CD1c-positive myeloid dendritic cell (primary cell): Measurements from ENCODE around the gene ITSN1.
"Not testable (repeated sequence)": the region's sequence is repeated elsewhere in the genome, so short reads cannot be mapped to it uniquely, and the experiment has no call there.

Experiments used
- DNase-seq: peaks from one replicate; pipeline ENCODE4 v3.0.0-alpha.2; 2016; ENCODE audit errors: extremely low spot score

The ITSN1 gene

DNA sequence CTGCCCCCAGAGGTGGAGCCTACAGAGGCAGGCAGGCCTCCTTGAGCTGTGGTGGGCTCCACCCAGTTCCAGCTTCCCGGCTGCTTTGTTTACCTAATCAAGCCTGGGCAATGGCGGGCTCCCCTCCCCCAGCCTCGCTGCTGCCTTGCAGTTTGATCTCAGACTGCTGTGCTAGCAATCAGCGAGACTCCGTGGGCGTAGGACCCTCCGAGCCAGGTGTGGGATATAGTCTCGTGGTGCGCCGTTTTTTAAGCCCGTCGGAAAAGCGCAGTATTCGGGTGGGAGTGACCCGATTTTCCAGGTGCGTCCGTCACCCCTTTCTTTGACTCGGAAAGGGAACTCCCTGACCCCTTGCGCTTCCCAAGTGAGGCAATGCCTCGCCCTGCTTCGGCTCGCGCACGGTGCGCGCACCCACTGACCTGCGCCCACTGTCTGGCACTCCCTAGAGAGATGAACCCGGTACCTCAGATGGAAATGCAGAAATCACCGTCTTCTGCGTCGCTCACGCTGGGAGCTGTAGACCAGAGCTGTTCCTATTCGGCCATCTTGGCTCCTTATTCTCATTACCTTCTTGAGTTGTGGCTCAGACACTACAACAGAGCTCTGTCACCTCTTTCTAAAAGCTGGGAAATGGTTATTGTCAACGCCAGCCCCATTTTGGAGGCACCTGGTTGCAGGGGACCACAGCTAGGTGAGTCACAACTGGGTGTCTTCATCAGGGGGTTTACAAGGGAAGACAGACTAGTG, 288.9 kb downstream of the ITSN1 start:
- not testable (repeated sequence) for DNase-seq

DNA sequence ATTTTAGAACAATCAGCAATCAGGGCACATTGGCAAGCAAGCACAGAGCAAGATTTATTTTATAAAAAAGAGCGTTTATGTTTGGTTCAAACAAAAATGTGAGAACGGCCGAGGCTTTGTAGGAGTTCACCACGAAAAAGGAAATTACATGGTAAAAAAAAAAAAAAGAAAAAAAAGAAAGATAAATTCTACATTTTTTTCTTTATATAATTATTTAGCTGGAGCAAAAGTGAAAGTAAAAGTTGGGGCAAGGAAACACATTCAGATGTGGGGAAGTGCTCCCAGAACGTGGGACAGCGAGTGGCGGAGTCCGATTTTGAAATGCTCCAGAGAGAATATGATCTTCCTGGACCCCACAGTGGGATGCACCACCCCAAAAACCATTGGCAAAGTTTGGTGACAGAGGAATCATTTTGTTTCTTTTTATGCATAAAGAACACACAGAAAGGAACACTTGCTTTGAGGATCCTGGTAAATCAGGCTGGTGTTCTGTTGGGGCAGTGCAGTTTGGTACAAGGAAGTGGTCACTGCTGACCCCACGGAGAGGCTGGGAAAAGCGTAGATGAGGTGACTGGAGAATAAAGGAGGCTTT, 289.6 kb downstream of the ITSN1 start:
- DNase-seq = peak; percentile 56

DNA sequence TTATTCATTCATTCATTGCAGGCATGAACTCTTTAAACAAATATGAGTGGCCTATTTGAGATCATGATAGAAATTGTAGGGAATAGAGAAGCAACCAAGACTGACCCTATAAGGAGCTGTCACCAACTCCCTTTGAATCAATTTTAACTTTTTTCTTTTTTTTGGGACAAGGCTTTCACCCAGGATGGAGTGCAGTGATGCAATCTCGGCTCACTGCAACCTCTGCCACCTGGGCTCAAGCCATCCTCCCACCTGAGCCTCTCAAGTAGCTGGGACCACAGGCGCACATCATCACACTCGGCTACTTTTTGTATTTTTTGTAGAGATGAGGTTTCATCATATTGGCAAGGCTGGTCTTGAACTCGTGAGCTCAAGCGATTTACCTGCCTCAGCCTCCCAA, 290.4 kb downstream of the ITSN1 start:
- no peak for DNase-seq

DNA sequence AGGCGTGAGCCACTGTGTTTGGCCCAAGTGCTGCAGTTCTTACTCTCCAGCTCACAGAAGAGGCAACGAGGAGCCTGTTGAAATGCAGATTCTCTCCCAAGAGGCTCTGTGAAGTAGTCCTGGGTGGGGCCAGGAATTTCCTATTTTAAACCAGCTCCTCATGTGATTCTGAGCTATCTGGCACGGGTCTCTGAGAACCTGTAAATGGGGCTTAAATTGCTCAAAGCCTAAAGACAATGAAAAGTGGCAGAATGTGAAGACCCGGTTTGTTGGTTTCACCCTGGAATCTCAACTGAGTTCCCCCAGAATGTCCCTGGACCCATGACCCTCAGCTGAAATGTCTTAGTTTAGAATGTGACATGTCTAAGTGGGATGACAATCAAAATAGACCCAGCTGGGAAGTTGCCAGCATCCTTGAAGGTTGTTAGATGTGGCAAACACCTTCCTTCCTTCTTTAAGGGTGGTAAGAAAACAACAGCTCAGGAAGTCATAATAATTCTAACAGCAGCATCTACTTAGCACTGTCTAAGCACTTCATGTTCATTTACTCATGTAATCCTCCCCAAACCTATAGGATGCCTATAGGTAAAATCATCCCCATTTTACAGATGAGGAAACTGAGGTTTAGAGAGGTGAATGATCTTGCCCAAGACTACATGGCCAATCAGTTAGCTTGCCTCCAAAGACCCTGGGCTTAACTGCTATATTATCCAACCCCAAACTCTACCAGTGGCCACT, 294.2 kb downstream of the ITSN1 start:
- peak; percentile 46 for DNase-seq

DNA sequence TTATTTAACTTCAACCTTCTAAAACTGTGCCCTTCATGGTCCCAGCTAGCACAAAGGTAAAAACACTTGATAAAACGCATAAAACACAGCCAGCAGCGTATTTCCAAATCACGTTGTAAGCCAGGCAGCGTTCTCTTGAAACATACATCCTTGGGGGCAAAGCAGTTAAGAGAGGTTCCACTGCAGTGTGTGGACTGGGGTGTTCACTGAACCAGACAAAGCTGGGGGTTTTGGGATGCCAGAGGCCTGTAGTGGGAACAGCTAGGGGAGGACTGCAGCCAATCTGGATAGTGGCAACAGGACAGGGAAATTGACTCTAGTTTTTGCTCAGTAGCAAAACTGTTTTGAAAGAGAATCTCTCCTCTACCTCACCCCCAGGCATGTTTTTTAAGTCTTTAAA, 294.8 kb downstream of the ITSN1 start:
- no peak for DNase-seq

DNA sequence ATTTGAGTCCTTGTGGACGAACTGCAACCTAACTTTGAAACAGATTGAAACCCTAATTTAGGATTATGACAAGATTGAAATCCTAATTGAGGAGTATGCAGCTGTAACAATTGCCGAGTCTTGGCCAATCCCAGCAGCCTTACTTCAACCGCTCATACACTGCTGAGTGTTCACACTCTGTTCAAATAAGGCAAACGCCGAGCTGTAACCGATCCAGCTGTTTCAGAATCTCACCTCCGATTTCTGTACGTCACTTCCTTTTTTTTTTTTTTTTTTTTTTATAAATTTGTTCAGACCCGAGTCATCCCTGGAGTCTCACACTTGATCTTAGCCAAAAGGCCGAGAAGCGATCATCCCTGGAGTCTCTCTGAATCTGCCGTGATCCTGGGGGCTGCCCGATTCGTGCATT, 295.6 kb downstream of the ITSN1 start:
- DNase-seq = peak; percentile 68

DNA sequence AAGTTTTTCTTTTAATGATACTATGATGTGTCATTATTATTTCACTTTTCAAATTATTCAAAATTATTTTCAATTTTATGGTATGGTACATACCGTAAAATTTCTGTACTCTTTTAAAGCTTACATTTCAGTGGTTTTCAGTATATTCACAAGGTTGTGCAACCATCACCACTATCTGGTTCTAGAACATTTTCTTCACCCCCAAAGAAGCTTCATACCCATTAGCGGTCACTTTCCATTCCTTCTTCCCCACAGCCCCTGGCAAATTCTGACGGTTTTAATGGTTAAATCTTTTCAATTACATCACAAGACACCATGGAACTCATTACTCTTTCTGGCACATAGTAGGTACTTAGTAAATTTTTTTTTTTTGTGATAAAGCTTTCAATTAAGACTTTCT, 296.1 kb downstream of the ITSN1 start:
- no peak for DNase-seq

DNA sequence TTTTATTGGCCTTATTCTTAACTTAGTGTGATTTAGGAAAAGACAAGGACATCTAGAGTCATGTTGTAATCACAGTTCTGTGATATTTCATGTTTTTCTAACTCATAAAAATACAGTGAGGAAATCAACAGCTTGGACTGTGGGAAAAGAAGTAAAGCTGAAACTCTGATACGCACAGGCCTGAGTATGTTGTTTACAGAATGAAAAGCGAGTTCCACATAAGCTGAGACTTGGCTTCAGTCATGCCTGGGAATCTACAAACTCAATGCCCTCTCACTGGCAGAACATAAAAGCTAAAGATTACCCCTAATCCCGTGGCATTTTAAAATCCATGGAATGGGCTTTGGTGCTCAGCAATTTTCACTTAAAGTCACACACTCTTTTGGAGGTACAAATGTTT, 296.9 kb downstream of the ITSN1 start:
- DNase-seq = no peak

DNA sequence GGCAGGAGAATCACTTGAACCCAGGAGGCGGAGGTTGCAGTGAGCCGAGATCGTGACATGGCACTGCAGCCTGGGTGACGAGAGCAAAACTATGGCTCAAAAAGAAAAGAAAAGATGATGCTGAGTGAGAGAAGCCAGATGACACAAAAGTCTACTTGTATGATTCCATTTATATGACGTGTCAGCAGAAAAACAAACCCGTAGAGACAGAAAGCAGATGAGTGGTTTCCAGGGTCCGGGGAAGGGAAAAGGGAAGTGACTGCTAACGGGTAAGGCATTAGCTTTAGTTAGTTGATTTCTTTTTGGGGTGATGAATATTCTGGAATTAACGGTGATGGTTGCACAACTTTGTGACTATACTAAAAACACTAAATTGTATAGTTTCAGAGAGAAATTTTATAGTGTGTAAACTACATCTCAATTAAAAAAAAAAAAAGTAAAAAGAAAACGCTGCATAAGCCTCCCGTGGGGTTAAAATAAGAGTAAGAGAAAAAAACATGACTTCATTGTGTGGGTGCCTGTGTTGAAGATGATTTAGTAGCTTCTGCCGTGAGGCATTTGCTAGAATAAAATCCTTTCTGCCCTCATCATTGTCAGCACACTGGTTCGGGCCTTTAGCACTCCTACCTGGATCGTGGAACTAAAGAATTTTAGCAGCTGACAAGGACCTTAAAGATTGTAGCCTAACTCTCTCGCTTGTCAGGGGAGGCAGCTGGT, 298.0 kb downstream of the ITSN1 start:
- peak; percentile 49 for DNase-seq

DNA sequence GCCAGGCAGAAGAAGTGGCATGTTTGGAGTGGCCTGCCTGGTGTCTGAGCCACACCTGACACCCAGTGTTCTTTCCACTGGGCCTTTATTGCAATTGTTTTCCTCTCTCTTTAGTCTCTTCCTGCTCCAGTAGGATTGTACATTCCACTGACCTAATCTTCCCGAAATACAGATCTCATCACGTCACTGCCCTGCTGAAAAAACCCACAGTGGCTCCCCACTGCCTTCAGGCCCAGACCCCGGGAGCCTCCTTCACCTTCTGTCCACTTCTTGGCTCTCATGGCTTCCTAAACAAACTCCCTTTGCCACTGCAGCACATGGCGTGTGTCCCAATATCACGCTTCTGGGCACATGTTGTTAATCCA, 298.6 kb downstream of the ITSN1 start:
- DNase-seq = no peak

DNA sequence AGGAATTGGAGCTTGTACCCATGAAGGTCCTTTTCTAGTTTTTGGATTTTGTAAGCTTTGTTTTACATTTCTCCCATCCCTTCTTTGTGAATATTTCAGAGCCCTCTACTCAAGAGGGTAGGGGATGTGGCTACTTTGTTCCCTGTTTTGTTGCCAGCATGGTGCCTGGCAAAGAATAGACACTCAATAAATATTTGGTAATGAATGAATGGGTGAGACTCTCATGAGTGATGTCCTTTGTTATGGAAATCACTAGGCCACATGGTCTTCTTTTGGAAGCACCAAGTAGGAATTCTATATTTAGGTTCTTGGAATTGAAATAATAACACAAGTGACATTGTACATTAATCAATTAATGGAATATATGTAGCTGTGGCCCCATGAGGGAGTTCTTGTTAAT, 300.1 kb downstream of the ITSN1 start:
- no peak for DNase-seq

DNA sequence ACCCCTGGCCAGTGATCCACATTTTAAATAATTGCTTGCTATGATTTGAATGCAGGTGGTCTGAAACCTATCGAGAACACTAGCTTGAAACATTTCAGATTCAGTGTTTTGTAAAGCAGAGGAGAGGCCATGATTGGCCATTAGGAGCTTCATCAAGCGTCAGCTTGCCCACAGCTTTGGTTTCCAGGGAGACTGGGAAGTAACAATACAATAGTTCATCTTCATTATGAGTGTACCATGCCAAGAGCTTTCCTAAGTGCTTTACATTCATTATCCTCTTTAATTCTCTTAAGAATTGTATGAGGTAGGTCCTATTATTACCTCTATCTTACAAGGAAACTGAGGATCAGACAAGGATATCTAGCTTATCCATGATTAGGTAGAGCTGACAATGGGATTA, 301.0 kb downstream of the ITSN1 start:
- DNase-seq = peak; percentile 26

DNA sequence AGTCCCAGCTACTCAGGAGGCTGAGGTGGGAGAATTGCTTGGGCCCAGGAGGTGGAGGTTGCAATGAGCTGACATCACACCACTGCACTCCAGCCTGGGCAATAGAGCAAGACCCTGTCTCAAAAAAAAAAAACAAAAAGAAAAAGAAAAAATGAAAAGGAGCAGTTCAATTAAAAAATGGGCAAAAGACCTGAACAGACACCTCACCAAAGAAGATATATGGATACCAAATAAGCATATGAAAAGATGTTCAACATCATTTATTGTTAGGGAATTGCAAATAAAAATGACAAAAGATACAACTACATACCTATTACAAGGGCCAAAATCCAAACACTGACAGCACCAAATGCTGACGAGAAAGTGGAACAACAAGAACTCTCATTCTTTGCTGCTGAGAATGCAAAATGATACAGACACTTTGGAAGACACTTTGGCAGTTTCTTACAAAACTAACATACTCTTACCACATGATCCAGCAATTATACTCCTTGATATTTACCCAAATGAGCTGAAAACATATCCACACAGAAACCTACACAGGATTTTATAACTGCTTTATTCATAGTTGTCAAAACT, 302.0 kb downstream of the ITSN1 start:
- DNase-seq = no peak

DNA sequence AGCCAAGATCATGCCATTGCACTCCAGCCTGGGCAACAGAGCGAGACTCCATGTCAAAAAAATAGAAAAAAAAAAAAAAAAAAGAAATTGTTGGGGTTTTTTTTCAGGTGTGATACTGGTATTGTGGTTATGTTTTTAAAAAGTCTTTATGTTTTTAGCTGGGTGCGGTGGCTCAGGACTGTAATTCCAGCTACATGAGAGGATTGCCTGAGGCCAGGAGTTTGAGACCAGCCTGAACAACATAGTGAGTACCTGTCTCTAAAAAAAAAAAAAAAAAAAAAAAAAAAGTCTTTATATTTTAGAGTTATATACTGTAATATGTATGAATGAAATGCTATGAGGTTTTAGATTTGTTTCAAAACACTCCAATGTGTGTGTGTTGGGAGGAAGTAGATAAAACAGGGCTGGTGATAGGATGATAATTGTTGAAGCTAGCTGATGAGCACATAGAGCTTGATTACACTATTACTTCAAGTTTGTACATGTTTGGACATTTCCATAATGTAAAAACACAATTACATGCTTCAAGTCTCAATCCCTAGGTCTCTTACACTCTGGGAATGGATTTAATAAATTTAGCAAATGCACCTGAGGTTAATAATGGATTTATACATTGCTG, 303.5 kb downstream of the ITSN1 start:
- no peak for DNase-seq

DNA sequence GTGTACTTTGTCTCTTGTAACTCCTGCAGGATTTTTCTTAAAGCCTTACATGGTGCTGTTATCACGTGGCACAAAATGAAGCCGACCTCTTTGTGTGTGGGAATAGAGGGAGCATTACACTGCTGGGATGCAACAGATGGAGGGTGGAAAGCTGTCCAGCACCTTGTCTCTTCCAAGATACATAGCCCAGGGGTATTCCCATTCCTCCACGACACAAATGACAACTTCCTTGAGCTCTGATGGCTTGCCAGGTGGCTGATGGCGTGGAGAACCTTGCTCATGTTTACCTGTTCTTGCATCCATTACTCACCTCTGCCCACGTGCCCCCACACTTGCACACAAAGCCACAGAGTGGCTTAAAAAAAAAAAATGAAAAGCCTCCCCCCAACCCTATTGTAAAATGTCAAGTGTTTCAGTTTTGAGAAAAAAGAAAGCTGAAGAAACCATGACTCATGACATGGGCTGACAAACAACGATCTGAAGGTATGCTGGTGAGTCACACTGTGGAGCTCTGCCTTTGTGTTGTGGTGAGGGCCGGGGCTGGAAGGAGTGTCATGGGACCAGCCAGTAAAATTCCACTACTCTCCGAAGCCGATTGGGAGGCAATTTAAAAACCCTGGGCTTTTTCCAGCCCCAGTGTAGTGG, 305.3 kb downstream of the ITSN1 start:
- peak; percentile 89 for DNase-seq

DNA sequence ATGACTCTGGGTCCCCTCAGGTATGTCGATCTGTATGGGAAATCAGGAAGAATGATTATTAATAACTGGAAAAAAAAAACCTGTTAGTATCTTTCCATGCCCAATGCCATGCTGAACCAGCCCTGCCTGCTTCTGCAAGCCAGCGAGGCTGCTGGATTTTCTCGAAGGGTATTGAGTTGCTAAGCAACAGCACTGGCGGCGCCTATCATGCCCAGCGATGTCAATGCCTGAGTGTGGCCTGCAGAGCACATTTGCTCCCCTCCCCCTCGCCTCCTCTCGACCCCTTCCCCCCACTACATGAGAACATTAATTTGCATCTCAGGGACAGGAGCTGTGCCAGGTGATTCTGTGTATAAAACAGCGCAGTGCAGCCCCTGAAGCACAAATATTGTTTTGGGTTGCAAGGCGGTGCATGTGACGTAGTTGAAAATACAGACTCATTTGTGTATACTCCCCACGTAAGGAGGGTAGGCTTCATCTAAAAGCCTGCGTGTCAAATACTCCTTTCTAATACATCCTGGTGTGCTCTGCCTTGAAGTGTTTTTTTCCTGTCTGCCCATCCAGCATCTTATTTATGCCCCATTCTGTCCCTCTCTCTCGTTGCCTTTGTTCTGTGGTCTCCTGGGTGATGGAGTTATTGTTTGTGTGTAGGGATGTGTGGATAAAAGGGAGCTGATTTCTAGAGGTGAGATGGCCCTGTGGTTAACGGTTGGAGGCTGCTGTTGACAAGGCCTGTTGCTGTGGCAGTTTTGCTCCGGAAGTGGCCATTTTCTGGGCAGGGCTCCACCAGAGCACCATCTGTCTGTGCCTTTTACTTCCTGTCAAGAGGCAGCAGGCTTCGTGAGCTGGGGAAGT, 306.0 kb downstream of the ITSN1 start:
- peak; percentile 72 for DNase-seq

DNA sequence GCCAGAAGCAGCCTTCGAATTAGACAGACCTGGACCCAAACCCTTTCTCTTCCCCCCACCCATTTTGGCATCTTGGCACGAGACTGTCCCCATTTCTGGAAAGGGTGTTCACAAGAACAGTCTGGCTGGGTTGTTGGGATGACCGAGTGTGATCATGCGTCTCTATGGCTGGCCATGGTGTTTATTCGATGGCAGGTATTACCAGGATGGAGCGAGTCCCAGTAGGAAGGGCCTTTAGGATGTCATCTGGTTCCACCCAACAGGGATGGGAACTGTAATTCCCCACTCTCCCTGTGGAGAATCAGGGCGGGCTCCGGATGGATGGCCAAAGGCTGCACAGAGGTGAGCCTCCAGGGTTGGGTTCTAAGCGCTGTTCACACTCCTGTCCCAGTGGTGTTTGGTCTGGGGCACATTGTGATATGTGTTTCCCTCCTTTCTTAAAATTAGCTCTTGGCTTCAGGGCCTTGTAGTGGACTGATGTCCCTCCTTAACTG, 306.7 kb downstream of the ITSN1 start:
- no peak for DNase-seq
